SU-DHL-6 (cell line): ENCODE measurements around the gene GPC3.

Experiments
- CTCF ChIP-seq: fragments of 200-600 bp; sonication (generic); IDR thresholded peaks from one replicate; pipeline ENCODE4 v1.5.1; 2017; ENCODE audit warnings: antibody characterized with exemption, mild to moderate bottlenecking, low read length, moderate library complexity; ENCODE audit not compliant: insufficient read depth, poor library complexity, severe bottlenecking
- EZH2phosphoT487 ChIP-seq: fragments of 200-600 bp; sonication (generic), shearing (Covaris generic); conservative IDR thresholded peaks from 2 replicates; pipeline ENCODE4 v1.6.1; 2018; ENCODE audit warnings: mild to moderate bottlenecking, antibody characterized with exemption, low read length, moderate library complexity, mixed read lengths

GRCh38 chrX:133699023-133699728 is 286.2 kb downstream of the GPC3 start:
- TF ChIP-seq CTCF (no peak), EZH2phosphoT487 (no peak)
